PC-9 (cell line): ENCODE results near the gene CAMTA1.

Experiments
- CTCF ChIP-seq: fragments of 200-600 bp; sonication (generic); conservative IDR thresholded peaks from 2 replicates; pipeline ENCODE4 v1.6.1; 2017; ENCODE audit warnings: mixed run types, antibody characterized with exemption, mild to moderate bottlenecking, moderate library complexity
- EZH2 ChIP-seq: fragments of 200-600 bp; sonication (generic); IDR thresholded peaks from 2 replicates; pipeline ENCODE4 v1.8.0; 2017; ENCODE audit warnings: antibody characterized with exemption, low read depth

- TF ChIP-seq EZH2 (no peak), CTCF (no peak)
These were observed 851.7 kb downstream of the CAMTA1 start for GRCh38 chr1:7636795-7637526.
